Testis (tissue), 2 donors: Measurements from ENCODE around the gene RNF225.

Source experiments
- POLR2A ChIP-seq: fragments of 450-650 bp; IDR thresholded peaks from one replicate; pipeline ENCODE4 v1.6.1; 2017; ENCODE audit warnings: antibody characterized with exemption, mild to moderate bottlenecking, moderate library complexity
- TF ChIP-seq, protein P1 (sequence below), 3 experiments: fragments of 450-650 bp in 2 of 3; fragments of 200-600 bp in 1 of 3; sonication (generic) in 1 of 3; IDR thresholded peaks; one replicate each; pipeline ENCODE4 v1.5.1; 2016 to 2019; ENCODE audit warnings: antibody characterized with exemption in 3 of 3, mild to moderate bottlenecking in 2 of 3, moderate library complexity in 1 of 3

DNA sequence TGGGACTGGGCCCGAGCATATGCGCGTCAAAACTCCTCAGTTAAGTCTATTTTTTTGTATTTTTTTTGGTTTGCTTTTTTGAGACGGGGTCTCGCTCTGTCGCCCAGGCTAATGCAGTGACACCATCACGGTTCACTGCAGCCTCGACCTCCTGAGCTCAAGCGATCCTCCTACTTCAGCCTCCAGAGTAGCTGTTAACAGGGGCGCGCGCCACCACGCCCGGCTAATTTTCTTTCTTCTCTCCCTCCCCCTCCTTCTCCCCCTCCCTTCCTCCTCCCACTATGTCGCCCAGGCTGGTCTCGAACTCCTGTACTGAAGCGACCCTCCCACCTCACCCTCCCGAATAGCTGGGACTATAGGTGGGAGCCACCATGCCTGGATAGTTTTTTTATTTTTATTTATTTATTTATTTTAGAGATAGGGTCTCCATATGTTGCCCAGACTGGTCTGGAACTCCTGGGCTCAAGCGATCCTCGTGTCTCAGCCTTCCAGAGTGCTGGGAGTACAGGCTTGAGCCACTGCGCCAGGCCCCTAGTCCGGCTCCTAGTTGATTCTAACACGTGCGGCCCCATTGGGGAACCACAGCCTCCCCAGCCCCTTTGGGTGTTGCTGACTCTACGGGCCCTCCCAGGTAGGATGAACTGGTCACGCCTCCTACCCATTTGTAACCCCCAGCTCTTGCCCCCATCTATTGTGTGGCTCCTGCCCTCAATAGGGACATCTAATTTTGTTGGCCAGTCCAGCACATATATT lies 13.8 kb upstream of the RNF225 start:
- TF ChIP-seq POLR2A: no peak
- TF ChIP-seq, protein P1, sequence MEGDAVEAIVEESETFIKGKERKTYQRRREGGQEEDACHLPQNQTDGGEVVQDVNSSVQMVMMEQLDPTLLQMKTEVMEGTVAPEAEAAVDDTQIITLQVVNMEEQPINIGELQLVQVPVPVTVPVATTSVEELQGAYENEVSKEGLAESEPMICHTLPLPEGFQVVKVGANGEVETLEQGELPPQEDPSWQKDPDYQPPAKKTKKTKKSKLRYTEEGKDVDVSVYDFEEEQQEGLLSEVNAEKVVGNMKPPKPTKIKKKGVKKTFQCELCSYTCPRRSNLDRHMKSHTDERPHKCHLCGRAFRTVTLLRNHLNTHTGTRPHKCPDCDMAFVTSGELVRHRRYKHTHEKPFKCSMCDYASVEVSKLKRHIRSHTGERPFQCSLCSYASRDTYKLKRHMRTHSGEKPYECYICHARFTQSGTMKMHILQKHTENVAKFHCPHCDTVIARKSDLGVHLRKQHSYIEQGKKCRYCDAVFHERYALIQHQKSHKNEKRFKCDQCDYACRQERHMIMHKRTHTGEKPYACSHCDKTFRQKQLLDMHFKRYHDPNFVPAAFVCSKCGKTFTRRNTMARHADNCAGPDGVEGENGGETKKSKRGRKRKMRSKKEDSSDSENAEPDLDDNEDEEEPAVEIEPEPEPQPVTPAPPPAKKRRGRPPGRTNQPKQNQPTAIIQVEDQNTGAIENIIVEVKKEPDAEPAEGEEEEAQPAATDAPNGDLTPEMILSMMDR (IDR thresholded peaks at IDR 0.05): no peak
